ENCODE data around the gene DLGAP1. TPM values are rescaled to one million over a fixed set of nuclear protein-coding genes. Genes with fewer than 3 reads are reported as not detected.

The DLGAP1 gene
- total and polyA plus RNA-seq, 2 of the 13 experiments (the other 11 are each of a cell fraction or from before 2014, with no cell fraction given), result 0.01 TPM; not detected in 1

GRCh38 chr18:3790703-3791102, 664.4 kb downstream of the DLGAP1 start:
- TF ChIP-seq MXD4 (CRISPR knock-in tag; IDR thresholded peaks at IDR 0.05) (no peak), ZNF510 (CRISPR knock-in tag; IDR thresholded peaks at IDR 0.05; ENCODE audit: low read depth) (no peak), FOXO1 (CRISPR knock-in tag; IDR thresholded peaks at IDR 0.05) (no peak), TBX2 (CRISPR knock-in tag; IDR thresholded peaks at IDR 0.05; ENCODE audit: borderline replicate concordance) (no peak), THYN1 (CRISPR knock-in tag; IDR thresholded peaks at IDR 0.05; ENCODE audit: borderline replicate concordance, low read depth) (no peak), IRX3 (CRISPR knock-in tag; IDR thresholded peaks at IDR 0.05; ENCODE audit: borderline replicate concordance, low read depth) (no peak), SP2 (CRISPR knock-in tag; IDR thresholded peaks at IDR 0.05) (no peak), ELK4 (CRISPR knock-in tag; IDR thresholded peaks at IDR 0.05; ENCODE audit: borderline replicate concordance) (no peak), ZFP41 (CRISPR knock-in tag; IDR thresholded peaks at IDR 0.05; ENCODE audit: borderline replicate concordance) (no peak), DNMT3B (CRISPR knock-in tag; conservative IDR thresholded peaks at IDR 0.05) (no peak), DDIT3 (CRISPR knock-in tag; IDR thresholded peaks at IDR 0.05) (no peak), ZNF768 (CRISPR knock-in tag; IDR thresholded peaks at IDR 0.05) (no peak)
- Histone ChIP-seq H3K79me2 (ENCODE audit: insufficient read depth, low read length) (no peaks in the 10 kb centered on the region), H3K4me2 (ENCODE audit: low read depth, low read length) (no peak overlapping the region), H3K27me3 (ENCODE audit: control insufficient read depth in 1 of 2, insufficient read depth in 2 of 2, low read length in 2 of 2) (peaks cover 0 to 4% of the 10 kb centered on the region in 2 experiments; a peak in 1 of 5 replicates), H3K4me1 (ENCODE audit: insufficient read depth, low read length) (no peaks in the 10 kb centered on the region), H3K36me3 (replicated peaks in 1 of 2; ENCODE audit: control insufficient read depth in 1 of 2, insufficient read depth in 2 of 2, low read length in 2 of 2) (no peaks in the 10 kb centered on the region), H3K27ac (ENCODE audit: extremely low read length, insufficient read depth, low read length) (no peak overlapping the region), H3K9me3 (ENCODE audit: low read length) (no peaks in the 10 kb centered on the region), H4K20me1 (ENCODE audit: insufficient read depth, low read length) (no peaks in the 10 kb centered on the region), H3K9ac (ENCODE audit: insufficient read depth, low read depth, low read length) (no peak overlapping the region), H3K4me3 (replicated peaks in 1 of 3; ENCODE audit: insufficient read depth in 1 of 3, low read depth in 2 of 3, low read length in 3 of 3) (no peak overlapping the region), H2AFZ (ENCODE audit: low read length) (no peak overlapping the region)
- no peak for ATAC-seq
- in situ Hi-C loops (cut with HindIII; ENCODE audit: extremely low pct_ligation_motif_present, low pct_unique_long_range_greater_than_20kb), result no loop called here
- ChIA-PET POLR2A (no interaction called here), CTCF (ENCODE audit: low intra/inter-chr PET ratio, low total read pairs) (no interaction called here)
- intact Hi-C loops (cut with micrococcal nuclease; ENCODE audit: unreplicated experiment), result no loop called here
- no peak for DNase-seq (ENCODE audit: low spot score)
- FAIRE-seq, result no peak
- 56% methylated on average over 5 of the region's 5 CpGs for WGBS (ENCODE audit: low lambda C conversion rate)
- BruUV-seq (replicated peaks), result no TSS peak

Measured in HepG2 (cell line).